H9 (cell line): ENCODE data around the gene SENP7. TPM values are rescaled to one million over a fixed set of nuclear protein-coding genes. Genes with fewer than 3 reads are reported as not detected.

Experiments used
- DNase-seq: peaks from one replicate; pipeline ENCODE4 v3.0.0-alpha.2; 2017
- H2AFZ ChIP-seq: one replicate; pipeline ENCODE4 v1.6.1; 2013; ENCODE audit warnings: mild to moderate bottlenecking, low read length, control low read depth, moderate library complexity
- H2AK5ac ChIP-seq: 2 replicates; pipeline ENCODE4 v1.6.1; 2013; ENCODE audit warnings: low read length, control low read depth, mixed read lengths; ENCODE audit not compliant: insufficient read length
- H2BK120ac ChIP-seq: one replicate; pipeline ENCODE4 v1.6.1; 2013; ENCODE audit warnings: low read depth, mild to moderate bottlenecking, low read length, control low read depth, inconsistent platforms; ENCODE audit not compliant: poor library complexity, severe bottlenecking
- H2BK12ac ChIP-seq: 2 replicates; pipeline ENCODE4 v1.6.1; 2013; ENCODE audit warnings: low read length, control low read depth, mixed read lengths, low read depth; ENCODE audit not compliant: insufficient read length
- H2BK15ac ChIP-seq: 2 replicates; pipeline ENCODE4 v1.6.1; 2013; ENCODE audit warnings: low read depth, low read length, control low read depth
- H2BK20ac ChIP-seq: one replicate; pipeline ENCODE4 v1.6.1; 2013; ENCODE audit warnings: low read depth, mild to moderate bottlenecking, low read length, control low read depth, inconsistent platforms; ENCODE audit not compliant: poor library complexity, severe bottlenecking
- H2BK5ac ChIP-seq: 2 replicates; pipeline ENCODE4 v1.6.1; 2013; ENCODE audit warnings: low read length, control low read depth, mixed read lengths; ENCODE audit not compliant: insufficient read length
- H3K14ac ChIP-seq: 2 replicates; pipeline ENCODE4 v1.6.1; 2013; ENCODE audit warnings: low read length, control low read depth; ENCODE audit not compliant: insufficient read depth
- H3K18ac ChIP-seq: 2 replicates; pipeline ENCODE4 v1.6.1; 2013; ENCODE audit warnings: low read depth, mild to moderate bottlenecking, mixed read lengths, low read length, control low read depth; ENCODE audit not compliant: insufficient read length
- H3K23ac ChIP-seq: 2 replicates; pipeline ENCODE4 v1.6.1; 2013; ENCODE audit warnings: low read length, control low read depth, mixed read lengths, low read depth; ENCODE audit not compliant: insufficient read length
- H3K23me2 ChIP-seq: 2 replicates; pipeline ENCODE4 v1.6.1; 2013; ENCODE audit warnings: low read depth, mild to moderate bottlenecking, mixed read lengths, low read length, control low read depth; ENCODE audit not compliant: insufficient read length, poor library complexity, severe bottlenecking
- H3K27ac ChIP-seq: 2 replicates; pipeline ENCODE4 v1.5.1; 2013; ENCODE audit warnings: low read length, control low read depth, mixed read lengths, low read depth; ENCODE audit not compliant: insufficient read length
- H3K27me3 ChIP-seq: 2 replicates; pipeline ENCODE4 v1.6.1; 2013; ENCODE audit warnings: low read length, control low read depth, inconsistent platforms; ENCODE audit not compliant: insufficient read depth
- H3K4ac ChIP-seq: 2 replicates; pipeline ENCODE4 v1.6.1; 2013; ENCODE audit warnings: low read depth, mild to moderate bottlenecking, control low read depth, inconsistent platforms, low read length, moderate library complexity
- H3K4me1 ChIP-seq: 2 replicates; pipeline ENCODE4 v1.6.1; 2013; ENCODE audit warnings: low read length, control low read depth, inconsistent platforms; ENCODE audit not compliant: insufficient read depth
- H3K4me2 ChIP-seq: 2 replicates; pipeline ENCODE4 v1.6.1; 2013; ENCODE audit warnings: low read length, control low read depth, mixed read lengths; ENCODE audit not compliant: insufficient read length, insufficient read depth
- H3K56ac ChIP-seq: 2 replicates; pipeline ENCODE4 v1.6.1; 2013; ENCODE audit warnings: low read depth, mild to moderate bottlenecking, mixed read lengths, low read length, control low read depth; ENCODE audit not compliant: insufficient read length
- H3K79me1 ChIP-seq: 2 replicates; pipeline ENCODE4 v1.6.1; 2013; ENCODE audit warnings: low read depth, mild to moderate bottlenecking, moderate library complexity, low read length, control low read depth, inconsistent platforms; ENCODE audit not compliant: insufficient read depth, poor library complexity, severe bottlenecking
- H3K79me2 ChIP-seq: 2 replicates; pipeline ENCODE4 v1.6.1; 2013; ENCODE audit warnings: low read length, control low read depth, inconsistent platforms; ENCODE audit not compliant: insufficient read depth
- H3K9ac ChIP-seq: 2 replicates; pipeline ENCODE4 v1.6.1; 2013; ENCODE audit warnings: low read length, control low read depth, mixed read lengths; ENCODE audit not compliant: insufficient read length; ENCODE audit errors: extremely low read depth
- H3K9me3 ChIP-seq: one replicate; pipeline ENCODE4 v1.6.1; 2013; ENCODE audit warnings: low read depth, low read length, inconsistent platforms; ENCODE audit not compliant: control insufficient read depth
- H3T11ph ChIP-seq: one replicate; pipeline ENCODE4 v1.6.1; 2013; ENCODE audit warnings: mild to moderate bottlenecking, low read length, control low read depth, inconsistent platforms
- H4K20me1 ChIP-seq: one replicate; pipeline ENCODE4 v1.6.1; 2013; ENCODE audit not compliant: control insufficient read depth, insufficient read length, insufficient read depth
- H4K5ac ChIP-seq: 2 replicates; pipeline ENCODE4 v1.6.1; 2013; ENCODE audit warnings: low read depth, mild to moderate bottlenecking, mixed read lengths, low read length, control low read depth; ENCODE audit not compliant: insufficient read length
- H4K8ac ChIP-seq: replicated peaks from 2 replicates; pipeline ENCODE4 v1.6.1; 2013; ENCODE audit warnings: low read length, control low read depth, mixed read lengths, low read depth; ENCODE audit not compliant: insufficient read length
- H4K91ac ChIP-seq: 2 replicates; pipeline ENCODE4 v1.6.1; 2013; ENCODE audit warnings: low read depth, mild to moderate bottlenecking, moderate library complexity, mixed read lengths, low read length, control low read depth; ENCODE audit not compliant: insufficient read length
- H3K27ac Mint-ChIP-seq, 3 experiments: 2 replicates in 2 of 3; 3 replicates in 1 of 3; pipeline ENCODE4 v1.8.0; 2020 to 2021; ENCODE audit warnings: mixed read lengths in 3 of 3, mild to moderate bottlenecking in 1 of 3, moderate library complexity in 1 of 3
- H3K27me3 Mint-ChIP-seq: 2 replicates; pipeline ENCODE4 v1.8.0; 2021; ENCODE audit warnings: low read depth, mild to moderate bottlenecking, moderate library complexity, mixed read lengths
- H3K36me3 Mint-ChIP-seq, 3 experiments: 2 replicates in 2 of 3; 3 replicates in 1 of 3; pipeline ENCODE4 v1.8.0; 2020 to 2021; ENCODE audit warnings: low read depth in 3 of 3, mixed read lengths in 3 of 3; ENCODE audit not compliant: insufficient read depth in 1 of 3
- H3K4me1 Mint-ChIP-seq, 2 experiments: 2 replicates each; pipeline ENCODE4 v1.8.0; 2020; ENCODE audit warnings: mixed read lengths in 2 of 2
- H3K4me3 Mint-ChIP-seq, 2 experiments: 2 replicates in 1 of 2; 3 replicates in 1 of 2; pipeline ENCODE4 v1.8.0; 2020 to 2021; ENCODE audit warnings: mild to moderate bottlenecking in 2 of 2, mixed read lengths in 2 of 2, moderate library complexity in 1 of 2
- H3K9me3 Mint-ChIP-seq, 2 experiments: 2 replicates in 1 of 2; 3 replicates in 1 of 2; pipeline ENCODE4 v1.8.0; 2020; ENCODE audit warnings: mild to moderate bottlenecking in 2 of 2, mixed read lengths in 2 of 2, moderate library complexity in 1 of 2
- WGBS: extraction: QIAGEN DNeasy Blood & Tissue Kit; methylation state at CpG from one replicate; pipeline ENCODE4 v1.1.7; 2013; ENCODE audit warnings: missing lambda C conversion rate, low lambda C conversion rate, mixed read lengths; ENCODE audit not compliant: insufficient read length; ENCODE audit errors: extremely low coverage; 5-methylcytosine and 5-hydroxymethylcytosine counted together
- total RNA-seq: library from RNA; stranded (reverse); gene quantifications from 2 replicates; pipeline ENCODE4 v1.2.1, GENCODE V29; 2021
- TF ChIP-seq, protein P1 (sequence below): fragments of 200-600 bp; sonication (generic); conservative IDR thresholded peaks from 3 replicates; pipeline ENCODE4 v1.8.0; 2021; ENCODE audit warnings: antibody characterized with exemption, mild to moderate bottlenecking

Gene SENP7
- total RNA-seq, 1 experiment from 2014 or later = 8.4 TPM

- Histone ChIP-seq H2BK5ac (no peak overlapping the region), H3K4me1 (no peaks in the 10 kb centered on the region), H3K56ac (no peak overlapping the region), H3K4me2 (no peak overlapping the region), H4K5ac (no peak overlapping the region), H3K23me2 (peaks cover 4% of the 10 kb centered on the region), H3K27me3 (no peaks in the 10 kb centered on the region), H2BK15ac (no peak overlapping the region), H3K79me2 (no peaks in the 10 kb centered on the region), H3K9me3 (no peaks in the 10 kb centered on the region), H3T11ph (no peak overlapping the region), H4K8ac (no peak overlapping the region), H4K91ac (no peak overlapping the region), H3K4ac (no peak overlapping the region), H4K20me1 (no peaks in the 10 kb centered on the region), H3K23ac (no peak overlapping the region), H3K14ac (no peak overlapping the region), H3K9ac (no peak overlapping the region), H2BK120ac (no peak overlapping the region), H3K18ac (no peak overlapping the region), H2AFZ (no peak overlapping the region), H2BK20ac (no peak overlapping the region), H3K27ac (no peak overlapping the region), H2BK12ac (no peak overlapping the region), H2AK5ac (no peak overlapping the region), H3K79me1 (no peaks in the 10 kb centered on the region)
- WGBS = no CpG with 5 or more reads among the region's 3 CpGs
- no peak for DNase-seq
- Mint-ChIP-seq H3K27me3 (no peaks in the 10 kb centered on the region; the same call in 1 of the 2 replicates), H3K4me3 (no peak overlapping the region), H3K4me1 (peaks cover 4 to 6% of the 10 kb centered on the region in 2 experiments), H3K9me3 (peaks cover 0 to 2% of the 10 kb centered on the region in 2 experiments; a peak in 1 of 5 replicates), H3K27ac (no peak overlapping the region), H3K36me3 (peaks cover 0 to 2% (median 0%) of the 10 kb centered on the region in 3 experiments; a peak in 2 of 7 replicates)
- TF ChIP-seq, protein P1, sequence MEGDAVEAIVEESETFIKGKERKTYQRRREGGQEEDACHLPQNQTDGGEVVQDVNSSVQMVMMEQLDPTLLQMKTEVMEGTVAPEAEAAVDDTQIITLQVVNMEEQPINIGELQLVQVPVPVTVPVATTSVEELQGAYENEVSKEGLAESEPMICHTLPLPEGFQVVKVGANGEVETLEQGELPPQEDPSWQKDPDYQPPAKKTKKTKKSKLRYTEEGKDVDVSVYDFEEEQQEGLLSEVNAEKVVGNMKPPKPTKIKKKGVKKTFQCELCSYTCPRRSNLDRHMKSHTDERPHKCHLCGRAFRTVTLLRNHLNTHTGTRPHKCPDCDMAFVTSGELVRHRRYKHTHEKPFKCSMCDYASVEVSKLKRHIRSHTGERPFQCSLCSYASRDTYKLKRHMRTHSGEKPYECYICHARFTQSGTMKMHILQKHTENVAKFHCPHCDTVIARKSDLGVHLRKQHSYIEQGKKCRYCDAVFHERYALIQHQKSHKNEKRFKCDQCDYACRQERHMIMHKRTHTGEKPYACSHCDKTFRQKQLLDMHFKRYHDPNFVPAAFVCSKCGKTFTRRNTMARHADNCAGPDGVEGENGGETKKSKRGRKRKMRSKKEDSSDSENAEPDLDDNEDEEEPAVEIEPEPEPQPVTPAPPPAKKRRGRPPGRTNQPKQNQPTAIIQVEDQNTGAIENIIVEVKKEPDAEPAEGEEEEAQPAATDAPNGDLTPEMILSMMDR = no peak
These were observed 3.2 kb downstream of the SENP7 start for GRCh38 chr3:101509811-101510210.
